WTC11 (cell line): Measurements from ENCODE around the gene C20orf96. TPM values are rescaled to one million over a fixed set of nuclear protein-coding genes. Genes with fewer than 3 reads are reported as not detected.

ENCODE experiments used
- ATAC-seq: fragments of 200-7000 bp; cut with Tn5 transposase; 2 replicates; pipeline ENCODE4 v1.10.0; 2021; ENCODE audit warnings: mild to moderate bottlenecking, moderate library complexity
- CTCF ChIA-PET: fragments of 300-600 bp; sonication (Branson Sonifier 250); formaldehyde crosslinking; loops from one replicate; lab custom pipeline; 2021; ENCODE audit warnings: antibody characterized with exemption; lab: Charles Lee
- POLR2A ChIA-PET: fragments of 350-600 bp; sonication (Branson Sonifier 250); formaldehyde crosslinking; loops from one replicate; lab custom pipeline; 2021; ENCODE audit warnings: antibody characterized with exemption; lab: Charles Lee
- DNase-seq: peaks from one replicate; pipeline ENCODE4 v3.0.0; 2021; ENCODE audit warnings: low spot score
- H3K27ac Mint-ChIP-seq: 2 replicates; pipeline ENCODE4 v1.8.0; 2021; ENCODE audit warnings: mixed read lengths
- H3K27me3 Mint-ChIP-seq: 2 replicates; pipeline ENCODE4 v1.8.0; 2021; ENCODE audit warnings: low read depth, mild to moderate bottlenecking, moderate library complexity, mixed read lengths
- H3K36me3 Mint-ChIP-seq: 2 replicates; pipeline ENCODE4 v1.8.0; 2021; ENCODE audit warnings: mixed read lengths
- H3K4me1 Mint-ChIP-seq: 2 replicates; pipeline ENCODE4 v1.8.0; 2022; ENCODE audit warnings: mixed read lengths
- H3K4me3 Mint-ChIP-seq: 2 replicates; pipeline ENCODE4 v1.8.0; 2021; ENCODE audit warnings: mild to moderate bottlenecking, moderate library complexity, mixed read lengths
- H3K9me3 Mint-ChIP-seq: 2 replicates; pipeline ENCODE4 v1.8.0; 2021; ENCODE audit warnings: mixed read lengths
- AFF4 ChIP-seq: sonication (generic); formaldehyde crosslinking; IDR thresholded peaks from 2 replicates; pipeline ENCODE4 v1.8.1; 2023; ENCODE audit warnings: mild to moderate bottlenecking, missing genetic modification reagents, borderline replicate concordance
- ATF2 ChIP-seq: sonication (generic); formaldehyde crosslinking; IDR thresholded peaks from 2 replicates; pipeline ENCODE4 v1.8.1; 2022; ENCODE audit warnings: low read depth, missing genetic modification reagents, borderline replicate concordance
- E2F5 ChIP-seq: sonication (generic); formaldehyde crosslinking; IDR thresholded peaks from 2 replicates; pipeline ENCODE4 v1.8.1; 2022; ENCODE audit warnings: mild to moderate bottlenecking, moderate library complexity, missing genetic modification reagents
- FOXJ3 ChIP-seq: sonication (generic); formaldehyde crosslinking; IDR thresholded peaks from 2 replicates; pipeline ENCODE4 v1.9.0; 2021; ENCODE audit warnings: missing genetic modification reagents, mild to moderate bottlenecking, borderline replicate concordance
- FOXP1 ChIP-seq: sonication (generic); formaldehyde crosslinking; IDR thresholded peaks from 2 replicates; pipeline ENCODE4 v1.8.0; 2022; ENCODE audit warnings: missing genetic modification reagents, mild to moderate bottlenecking, moderate library complexity, borderline replicate concordance
- HMGXB4 ChIP-seq: sonication (generic); formaldehyde crosslinking; IDR thresholded peaks from 2 replicates; pipeline ENCODE4 v1.8.1; 2023; ENCODE audit warnings: mild to moderate bottlenecking, moderate library complexity, missing genetic modification reagents
- IRF2 ChIP-seq: sonication (generic); formaldehyde crosslinking; IDR thresholded peaks from 2 replicates; pipeline ENCODE4 v1.8.0; 2022; ENCODE audit warnings: low read depth, missing genetic modification reagents, borderline replicate concordance
- KAT7 ChIP-seq: sonication (generic); formaldehyde crosslinking; IDR thresholded peaks from 2 replicates; pipeline ENCODE4 v1.8.1; 2023; ENCODE audit warnings: missing genetic modification reagents, mild to moderate bottlenecking, borderline replicate concordance
- MAX ChIP-seq: sonication (generic); formaldehyde crosslinking; IDR thresholded peaks from 2 replicates; pipeline ENCODE4 v1.8.0; 2022; ENCODE audit warnings: mild to moderate bottlenecking, missing genetic modification reagents
- NR3C1 ChIP-seq: sonication (generic); formaldehyde crosslinking; conservative IDR thresholded peaks from 2 replicates; pipeline ENCODE4 v1.8.1; 2023; ENCODE audit warnings: low read depth, mild to moderate bottlenecking, missing genetic modification reagents
- PRDM15 ChIP-seq: sonication (generic); formaldehyde crosslinking; IDR thresholded peaks from 2 replicates; pipeline ENCODE4 v1.8.0; 2022; ENCODE audit warnings: missing genetic modification reagents
- RELA ChIP-seq: sonication (generic); formaldehyde crosslinking; IDR thresholded peaks from 2 replicates; pipeline ENCODE4 v1.8.1; 2022; ENCODE audit warnings: missing genetic modification reagents, mild to moderate bottlenecking, borderline replicate concordance
- SMAD4 ChIP-seq: sonication (generic); formaldehyde crosslinking; IDR thresholded peaks from 2 replicates; pipeline ENCODE4 v1.8.0; 2022; ENCODE audit warnings: mild to moderate bottlenecking, missing genetic modification reagents
- TEAD4 ChIP-seq: sonication (generic); formaldehyde crosslinking; IDR thresholded peaks from 2 replicates; pipeline ENCODE4 v1.8.0; 2022; ENCODE audit warnings: mild to moderate bottlenecking, missing genetic modification reagents
- ZBTB21 ChIP-seq: sonication (generic); formaldehyde crosslinking; IDR thresholded peaks from 2 replicates; pipeline ENCODE4 v1.8.1; 2023; ENCODE audit warnings: mild to moderate bottlenecking, missing genetic modification reagents, borderline replicate concordance
- ZMAT4 ChIP-seq: fragments of 250-450 bp; sonication (Bioruptor Pico); IDR thresholded peaks from 2 replicates; pipeline ENCODE4 v1.9.0; 2021; ENCODE audit warnings: mild to moderate bottlenecking
- ZNF219 ChIP-seq: sonication (generic); formaldehyde crosslinking; IDR thresholded peaks from 2 replicates; pipeline ENCODE4 v1.8.0; 2023; ENCODE audit warnings: missing genetic modification reagents, mild to moderate bottlenecking, borderline replicate concordance
- ZNF281 ChIP-seq: sonication (generic); formaldehyde crosslinking; IDR thresholded peaks from 2 replicates; pipeline ENCODE4 v1.8.0; 2023; ENCODE audit warnings: mild to moderate bottlenecking, missing genetic modification reagents
- total RNA-seq: library from RNA; stranded (reverse); gene quantifications from 3 replicates; pipeline ENCODE4 v1.2.3, GENCODE V29; 2021

The C20orf96 gene
- total RNA-seq, 1 experiment from 2014 or later = 22.1 TPM

- TF ChIP-seq FOXP1 (CRISPR knock-in tag) = no peak
- no peak for TF ChIP-seq NR3C1
- no peak for TF ChIP-seq ZNF281 (CRISPR knock-in tag)
- no peak for TF ChIP-seq TEAD4 (CRISPR knock-in tag)
- TF ChIP-seq PRDM15 (CRISPR knock-in tag) = no peak
- no peak for TF ChIP-seq AFF4 (CRISPR knock-in tag)
- TF ChIP-seq FOXJ3 (CRISPR knock-in tag) = no peak
- no peak for TF ChIP-seq ZMAT4
- no peak for TF ChIP-seq ZBTB21 (CRISPR knock-in tag)
- TF ChIP-seq, all 79 proteins: peak for 0
Observed at GRCh38 chr20:316316-317068, 25.9 kb upstream of the C20orf96 start (continued).

GRCh38 chr20:313948-314347, 23.4 kb upstream of the C20orf96 start:
- POLR2A ChIA-PET = interaction anchor here (1.0 kb wide), 1 partner anchor 10 kb away, joined by 3 read pairs; no protein-coding TSS in a partner anchor
- H3K4me1 Mint-ChIP-seq = peaks cover 16% of the 10 kb centered on the region
- TF ChIP-seq ZMAT4 (no peak), SMAD4 (no peak), RELA (no peak), HMGXB4 (CRISPR knock-in tag) (no peak), KAT7 (CRISPR knock-in tag) (no peak), IRF2 (CRISPR knock-in tag) (no peak), ATF2 (no peak), FOXP1 (CRISPR knock-in tag) (no peak), E2F5 (no peak), ZNF219 (CRISPR knock-in tag) (no peak), MAX (CRISPR knock-in tag) (no peak)

More at GRCh38 chr20:313948-314347, 23.4 kb upstream of the C20orf96 start:
- CTCF ChIA-PET = no interaction called here
- no peaks in the 10 kb centered on the region for H3K36me3 Mint-ChIP-seq
- no peak overlapping the region for H3K27ac Mint-ChIP-seq
- no peak for DNase-seq
- ATAC-seq = no peak
- H3K4me3 Mint-ChIP-seq = no peak overlapping the region
- H3K9me3 Mint-ChIP-seq = no peaks in the 10 kb centered on the region
- H3K27me3 Mint-ChIP-seq = no peaks in the 10 kb centered on the region
